Peyer's patch (tissue), 4 donors: Measurements from ENCODE around the gene ERC1.

ENCODE experiments used
- CTCF ChIP-seq, 6 experiments: fragments of 450-650 bp in 4 of 6; fragments of 200-600 bp in 2 of 6; sonication (generic) in 1 of 6; IDR thresholded peaks; one replicate each; pipeline ENCODE4 v1.5.1; 2017 to 2019; ENCODE audit warnings: antibody characterized with exemption in 6 of 6, mild to moderate bottlenecking in 3 of 6, moderate library complexity in 1 of 6
- POLR2A ChIP-seq, 2 donors: fragments of 450-650 bp; IDR thresholded peaks; one replicate each; pipeline ENCODE4 v1.5.1; 2017; ENCODE audit warnings: antibody characterized with exemption in 2 of 2, mild to moderate bottlenecking in 2 of 2, moderate library complexity in 2 of 2

- no peak for TF ChIP-seq CTCF (IDR thresholded peaks at IDR 0.05)
- no peak for TF ChIP-seq POLR2A (IDR thresholded peaks at IDR 0.05)
Observed at GRCh38 chr12:953776-954175, 37.2 kb upstream of the ERC1 start.
